ENCODE data around the gene CASK.

Gene CASK

GRCh38 chrX:41923211-41923977, at the start of gene CASK:
Gene CASK (minus strand): TSS chrX:41923554. CDS start chrX:41922988, 566 bp downstream.
- peak; percentile 76 to 80 for DNase-seq (ENCODE audit: extremely low read depth in 1 of 2, low read depth in 1 of 2)

- no peak for DNase-seq (ENCODE audit: extremely low read depth in 1 of 2, low read depth in 1 of 2)
These were observed 48.0 kb upstream of the CASK start for GRCh38 chrX:41971346-41971745.

- DNase-seq (ENCODE audit: extremely low read depth in 1 of 2, low read depth in 1 of 2), result no peak
These were observed 47.1 kb upstream of the CASK start for GRCh38 chrX:41970419-41970818.

GRCh38 chrX:41963348-41963747, 40.0 kb upstream of the CASK start:
- DNase-seq (ENCODE audit: extremely low read depth in 1 of 2, low read depth in 1 of 2), result no peak

GRCh38 chrX:41960142-41960541, 36.8 kb upstream of the CASK start:
- DNase-seq (ENCODE audit: extremely low read depth in 1 of 2, low read depth in 1 of 2), result no peak

GRCh38 chrX:41958861-41959260, 35.5 kb upstream of the CASK start:
- DNase-seq (ENCODE audit: extremely low read depth in 1 of 2, low read depth in 1 of 2), result no peak

- no peak for DNase-seq (ENCODE audit: extremely low read depth in 1 of 2, low read depth in 1 of 2)
These were observed 32.7 kb upstream of the CASK start for GRCh38 chrX:41956027-41956426.

GRCh38 chrX:41952102-41952501, 28.7 kb upstream of the CASK start:
- DNase-seq (ENCODE audit: extremely low read depth in 1 of 2, low read depth in 1 of 2), result no peak

GRCh38 chrX:41946989-41947612, 23.7 kb upstream of the CASK start:
- DNase-seq (ENCODE audit: extremely low read depth in 1 of 2, low read depth in 1 of 2), result no peak

- no peak for DNase-seq (ENCODE audit: extremely low read depth in 1 of 2, low read depth in 1 of 2)
These were observed 22.9 kb upstream of the CASK start for GRCh38 chrX:41946235-41946634.

- DNase-seq (ENCODE audit: extremely low read depth in 1 of 2, low read depth in 1 of 2), result no peak
These were observed 12.5 kb upstream of the CASK start for GRCh38 chrX:41935832-41936231.

GRCh38 chrX:41933546-41933945, 10.2 kb upstream of the CASK start:
- DNase-seq (ENCODE audit: extremely low read depth in 1 of 2, low read depth in 1 of 2), result no peak

GRCh38 chrX:41932885-41933284, 9.5 kb upstream of the CASK start:
- no peak for DNase-seq (ENCODE audit: extremely low read depth in 1 of 2, low read depth in 1 of 2)

- DNase-seq (ENCODE audit: extremely low read depth in 1 of 2, low read depth in 1 of 2), result no peak
These were observed 8.2 kb upstream of the CASK start for GRCh38 chrX:41931591-41931990.

GRCh38 chrX:41923978-41924683, 777 bp upstream of the CASK start:
- DNase-seq (ENCODE audit: extremely low read depth in 1 of 2, low read depth in 1 of 2), result no peak

- DNase-seq (ENCODE audit: extremely low read depth in 1 of 2, low read depth in 1 of 2), result no peak
These were observed 763 bp downstream of the CASK start for GRCh38 chrX:41922431-41923151.

GRCh38 chrX:41921492-41922430, 1.6 kb downstream of the CASK start:
- no peak for DNase-seq (ENCODE audit: extremely low read depth in 1 of 2, low read depth in 1 of 2)

- no peak for DNase-seq (ENCODE audit: extremely low read depth in 1 of 2, low read depth in 1 of 2)
These were observed 3.5 kb downstream of the CASK start for GRCh38 chrX:41919870-41920269.

GRCh38 chrX:41917517-41917916, 5.8 kb downstream of the CASK start:
- no peak for DNase-seq (ENCODE audit: extremely low read depth in 1 of 2, low read depth in 1 of 2)

- no peak for DNase-seq (ENCODE audit: extremely low read depth in 1 of 2, low read depth in 1 of 2)
These were observed 9.9 kb downstream of the CASK start for GRCh38 chrX:41913476-41913875.
